ENCODE data around the gene ATIC. TPM values are rescaled to one million over a fixed set of nuclear protein-coding genes. Genes with fewer than 3 reads are reported as not detected.

Gene ATIC
- total and polyA plus RNA-seq, 8 donors = 78.6 to 107 (median 97.9) TPM

- intact Hi-C loops (cut with DNase I) = no loop called here
- Histone ChIP-seq H3K9me3 (no peaks in the 10 kb centered on the region), H3K27ac (no peak overlapping the region), H3K4me3 (no peak overlapping the region), H3K4me1 (peaks cover 0 to 5% of the 10 kb centered on the region in 2 donors), H3K27me3 (no peaks in the 10 kb centered on the region), H3K36me3 (no peaks in the 10 kb centered on the region)
- DNase-seq (peak in 2 of 4 donors; percentile 67 to 86), ATAC-seq (peak; percentile 95)
- peak; percentile 54 to 72 for TF ChIP-seq CTCF (IDR thresholded peaks at IDR 0.05)
Measured at GRCh38 chr2:215269397-215270117, 42.3 kb upstream of the ATIC start.

GRCh38 chr2:215270118-215270451 lies 41.8 kb upstream of the ATIC start:
- intact Hi-C loops (cut with DNase I) = no loop called here
- no peak for TF ChIP-seq CTCF (IDR thresholded peaks at IDR 0.05)
- no peak for ATAC-seq
- Histone ChIP-seq H3K9me3 (no peaks in the 10 kb centered on the region), H3K4me1 (peaks cover 0 to 5% of the 10 kb centered on the region in 2 donors), H3K36me3 (no peaks in the 10 kb centered on the region), H3K4me3 (no peak overlapping the region), H3K27me3 (no peaks in the 10 kb centered on the region), H3K27ac (no peak overlapping the region)
- no peak for DNase-seq

GRCh38 chr2:215271446-215271845 lies 40.4 kb upstream of the ATIC start:
- Histone ChIP-seq H3K36me3 (no peaks in the 10 kb centered on the region), H3K27me3 (no peaks in the 10 kb centered on the region), H3K9me3 (no peaks in the 10 kb centered on the region), H3K4me1 (peaks cover 0 to 5% of the 10 kb centered on the region in 2 donors), H3K27ac (no peak overlapping the region), H3K4me3 (no peak overlapping the region)
- ATAC-seq (no peak), DNase-seq (no peak)
- intact Hi-C loops (cut with DNase I) = no loop called here
- no peak for TF ChIP-seq CTCF (IDR thresholded peaks at IDR 0.05)

- Histone ChIP-seq H3K4me1 (peaks cover 0 to 5% of the 10 kb centered on the region in 2 donors), H3K9me3 (no peaks in the 10 kb centered on the region), H3K36me3 (no peaks in the 10 kb centered on the region), H3K27me3 (no peaks in the 10 kb centered on the region), H3K27ac (no peak overlapping the region), H3K4me3 (no peak overlapping the region)
- intact Hi-C loops (cut with DNase I) = no loop called here
- no peak for ATAC-seq
- TF ChIP-seq CTCF (IDR thresholded peaks at IDR 0.05) = no peak
- no peak for DNase-seq
Measured at GRCh38 chr2:215272918-215273317, 38.9 kb upstream of the ATIC start.

- no peak overlapping the region for H3K27ac ChIP-seq
Measured at GRCh38 chr2:215274829-215275228, 37.0 kb upstream of the ATIC start.

More at GRCh38 chr2:215274829-215275228, 37.0 kb upstream of the ATIC start:
- no peak overlapping the region for H3K4me3 ChIP-seq
- intact Hi-C loops (cut with DNase I) = no loop called here
- peaks cover 0 to under 1% of the 10 kb centered on the region in 2 donors for H3K4me1 ChIP-seq
- H3K36me3 ChIP-seq = no peaks in the 10 kb centered on the region
- H3K27me3 ChIP-seq = no peaks in the 10 kb centered on the region
- no peaks in the 10 kb centered on the region for H3K9me3 ChIP-seq
- DNase-seq = no peak
- ATAC-seq = peak; percentile 6
- TF ChIP-seq CTCF (IDR thresholded peaks at IDR 0.05) = no peak
